Epithelial cell of esophagus (primary cell): ENCODE measurements around the gene FAM32A.

Experiments used
- DNase-seq: peaks from one replicate; pipeline ENCODE4 v3.0.0; 2010; ENCODE audit warnings: low read depth
- H3K4me3 ChIP-seq: 2 replicates; pipeline ENCODE4 v1.5.1; 2011; ENCODE audit warnings: mild to moderate bottlenecking, low read length, control low read depth
- CTCF ChIP-seq: IDR thresholded peaks from 2 replicates; pipeline ENCODE4 v1.5.1; 2011; ENCODE audit warnings: low read depth, mild to moderate bottlenecking, low read length, control low read depth, inconsistent platforms; ENCODE audit not compliant: insufficient read depth; ENCODE audit errors: missing control alignments

The FAM32A gene

GRCh38 chr19:16229322-16229641, 44.1 kb downstream of the FAM32A start:
- TF ChIP-seq CTCF: no peak
- H3K4me3 ChIP-seq: no peak overlapping the region
- no peak for DNase-seq

- no peak overlapping the region for H3K4me3 ChIP-seq
- no peak for DNase-seq
- no peak for TF ChIP-seq CTCF
These were observed 46.9 kb downstream of the FAM32A start for GRCh38 chr19:16232127-16232526.

GRCh38 chr19:16232568-16232967, 47.4 kb downstream of the FAM32A start:
- H3K4me3 ChIP-seq: no peak overlapping the region
- DNase-seq: no peak
- no peak for TF ChIP-seq CTCF

GRCh38 chr19:16233081-16233776, 48.0 kb downstream of the FAM32A start:
- no peak for TF ChIP-seq CTCF

GRCh38 chr19:16233836-16234551, 48.8 kb downstream of the FAM32A start:
- TF ChIP-seq CTCF: no peak
- H3K4me3 ChIP-seq: no peak overlapping the region
- DNase-seq: no peak

More at GRCh38 chr19:16233081-16233776, 48.0 kb downstream of the FAM32A start:
- no peak overlapping the region for H3K4me3 ChIP-seq
- no peak for DNase-seq

- no peak for TF ChIP-seq CTCF
- no peak for DNase-seq
- no peak overlapping the region for H3K4me3 ChIP-seq
These were observed 49.6 kb downstream of the FAM32A start for GRCh38 chr19:16234552-16235445.
